Transverse colon (tissue), 4 donors: ENCODE results near the gene KCTD17. TPM values are rescaled to one million over a fixed set of nuclear protein-coding genes. Genes with fewer than 3 reads are reported as not detected.

Experiments used
- DNase-seq: peaks from one replicate; pipeline ENCODE4 v3.0.0-alpha.2; 2019
- H3K27ac ChIP-seq, 4 donors: fragments of 200-600 bp; sonication (generic); 2 replicates each; pipeline ENCODE4 v1.5.1; 2016 to 2018; ENCODE audit warnings: inconsistent platforms in 4 of 4
- H3K27me3 ChIP-seq: fragments of 200-600 bp; sonication (generic); 2 replicates; pipeline ENCODE4 v1.5.1; 2017; ENCODE audit warnings: inconsistent platforms
- H3K36me3 ChIP-seq, 4 donors: fragments of 200-600 bp; sonication (generic); 2 replicates each; pipeline ENCODE4 v1.5.1; 2017 to 2019; ENCODE audit warnings: inconsistent platforms in 4 of 4
- H3K4me1 ChIP-seq, 4 donors: fragments of 200-600 bp; sonication (generic); 2 replicates each; pipeline ENCODE4 v1.5.1; 2017 to 2020; ENCODE audit warnings: inconsistent platforms in 4 of 4
- H3K4me3 ChIP-seq, 4 donors: fragments of 200-600 bp; sonication (generic); 1 replicate in 1 of 4; 2 replicates in 3 of 4; pipeline versions ENCODE4 v1.5.1 to v1.6.1; 2017 to 2019; ENCODE audit warnings: inconsistent platforms in 4 of 4
- H3K9me3 ChIP-seq, 2 donors: fragments of 200-600 bp; sonication (generic); 2 replicates each; pipeline ENCODE4 v1.5.1; 2017 to 2019; ENCODE audit warnings: inconsistent platforms in 2 of 2
- EP300 ChIP-seq: sonication (generic); formaldehyde crosslinking; IDR thresholded peaks from one replicate; pipeline ENCODE4 v1.6.1; 2017; ENCODE audit warnings: antibody characterized with exemption, low read depth
- POLR2A ChIP-seq: fragments of 450-650 bp; IDR thresholded peaks from one replicate; pipeline ENCODE4 v1.6.1; 2016; ENCODE audit warnings: antibody characterized with exemption, mild to moderate bottlenecking, moderate library complexity
- POLR2AphosphoS5 ChIP-seq, 3 donors: sonication (generic); formaldehyde crosslinking; IDR thresholded peaks; one replicate each; pipeline ENCODE4 v1.6.1; 2016; ENCODE audit warnings: antibody characterized with exemption in 3 of 3
- WGBS, 2 donors: methylation state at CpG; one replicate each; pipeline ENCODE4 v1.1.5; 2018; ENCODE audit warnings: low coverage in 1 of 2; 5-methylcytosine and 5-hydroxymethylcytosine counted together
- in situ Hi-C, 4 donors: fragments of 200-750 bp; cut with MboI; loops; one replicate each; pipeline versions ENCODE4 v1.15.0 to v1.15.1; 2017; ENCODE audit warnings: low sequenced_read_pairs in 3 of 4, low pct_ligation_motif_present in 1 of 4, low pct_unique_long_range_greater_than_20kb in 1 of 4
- intact Hi-C: fragments of 100-400 bp; cut with DNase I; formaldehyde crosslinking; loops from one replicate; pipeline ENCODE4 v1.15.1; 2023; ENCODE audit warnings: low total_unique reads
- total RNA-seq, 4 donors: library from RNA; depleted of rRNA; stranded (reverse); fragments of >200 nt; gene quantifications; one replicate each; pipeline ENCODE4 v1.1.0, GENCODE V29; 2016
- TF ChIP-seq, protein P1 (sequence below), 5 experiments: fragments of 200-600 bp in 3 of 5; fragments of 450-650 bp in 2 of 5; sonication (generic) in 3 of 5; IDR thresholded peaks; 1 replicate in 2 of 5; 2 replicates in 3 of 5; pipeline ENCODE4 v1.5.1; 2016 to 2017; ENCODE audit warnings: antibody characterized with exemption in 5 of 5, inconsistent platforms in 3 of 5, mild to moderate bottlenecking in 2 of 5, moderate library complexity in 1 of 5

Gene KCTD17
- total RNA-seq, 4 donors from 2014 or later = 11.2 to 61.3 (median 35.1) TPM

DNA sequence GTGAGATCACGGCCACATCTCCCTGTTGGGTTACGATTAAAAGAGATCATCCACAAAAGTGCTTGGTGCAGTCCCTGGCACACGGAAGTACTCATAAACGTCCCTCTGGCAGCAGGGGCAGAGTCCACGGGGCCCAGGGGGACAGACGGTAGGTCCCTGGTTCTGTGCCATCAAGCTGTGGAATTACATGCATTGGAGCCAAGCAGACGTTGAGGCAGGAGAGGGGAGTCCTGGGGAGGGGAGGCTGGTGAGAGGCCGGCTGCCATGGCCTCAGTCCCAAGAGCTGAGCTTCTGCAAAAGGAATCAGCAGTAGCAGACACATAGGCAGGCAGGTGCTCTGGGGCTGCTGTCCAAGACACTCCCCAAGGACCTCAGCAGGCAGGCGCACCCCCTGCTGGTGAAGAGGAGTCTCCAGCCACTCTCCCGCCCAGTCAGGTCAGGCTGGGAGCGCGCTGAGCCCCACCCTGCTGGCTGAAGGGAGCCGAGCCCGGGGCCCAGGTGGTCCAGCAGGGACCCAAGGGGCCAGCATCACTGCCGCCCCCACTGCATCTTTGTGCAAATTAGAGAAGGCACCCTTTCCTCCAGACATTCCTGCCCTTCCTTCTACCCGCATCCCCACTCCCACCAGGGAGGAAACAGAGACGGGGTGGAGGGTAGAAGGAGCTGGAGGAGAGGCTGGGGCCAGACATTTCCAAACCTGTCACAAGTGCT lies 7.6 kb upstream of the KCTD17 start:
- H3K27ac ChIP-seq = peak overlapping the region; percentile 82 to 88 (median 86)
- H3K9me3 ChIP-seq = no peaks in the 10 kb centered on the region
- peak; percentile 89 for DNase-seq
- in situ Hi-C loops (no loop called here), intact Hi-C loops (no loop called here)
- 37% methylated on average over 17 of the region's 17 CpGs; no CpG with 5 or more reads in 1 of the 2 donors for WGBS, 2 donors
- no peaks in the 10 kb centered on the region for H3K27me3 ChIP-seq
- no peak overlapping the region for H3K4me3 ChIP-seq
- TF ChIP-seq EP300 (no peak), POLR2AphosphoS5 (IDR thresholded peaks at IDR 0.05) (peak in 2 of 3 donors; percentile 42 to 74), POLR2A (peak; percentile 38)
- TF ChIP-seq, protein P1, sequence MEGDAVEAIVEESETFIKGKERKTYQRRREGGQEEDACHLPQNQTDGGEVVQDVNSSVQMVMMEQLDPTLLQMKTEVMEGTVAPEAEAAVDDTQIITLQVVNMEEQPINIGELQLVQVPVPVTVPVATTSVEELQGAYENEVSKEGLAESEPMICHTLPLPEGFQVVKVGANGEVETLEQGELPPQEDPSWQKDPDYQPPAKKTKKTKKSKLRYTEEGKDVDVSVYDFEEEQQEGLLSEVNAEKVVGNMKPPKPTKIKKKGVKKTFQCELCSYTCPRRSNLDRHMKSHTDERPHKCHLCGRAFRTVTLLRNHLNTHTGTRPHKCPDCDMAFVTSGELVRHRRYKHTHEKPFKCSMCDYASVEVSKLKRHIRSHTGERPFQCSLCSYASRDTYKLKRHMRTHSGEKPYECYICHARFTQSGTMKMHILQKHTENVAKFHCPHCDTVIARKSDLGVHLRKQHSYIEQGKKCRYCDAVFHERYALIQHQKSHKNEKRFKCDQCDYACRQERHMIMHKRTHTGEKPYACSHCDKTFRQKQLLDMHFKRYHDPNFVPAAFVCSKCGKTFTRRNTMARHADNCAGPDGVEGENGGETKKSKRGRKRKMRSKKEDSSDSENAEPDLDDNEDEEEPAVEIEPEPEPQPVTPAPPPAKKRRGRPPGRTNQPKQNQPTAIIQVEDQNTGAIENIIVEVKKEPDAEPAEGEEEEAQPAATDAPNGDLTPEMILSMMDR (IDR thresholded peaks at IDR 0.05) = peak; percentile 58 to 96 (median 73)
- no peaks in the 10 kb centered on the region for H3K36me3 ChIP-seq
- H3K4me1 ChIP-seq = peaks cover 8 to 40% (median 28%) of the 10 kb centered on the region in 4 donors

DNA sequence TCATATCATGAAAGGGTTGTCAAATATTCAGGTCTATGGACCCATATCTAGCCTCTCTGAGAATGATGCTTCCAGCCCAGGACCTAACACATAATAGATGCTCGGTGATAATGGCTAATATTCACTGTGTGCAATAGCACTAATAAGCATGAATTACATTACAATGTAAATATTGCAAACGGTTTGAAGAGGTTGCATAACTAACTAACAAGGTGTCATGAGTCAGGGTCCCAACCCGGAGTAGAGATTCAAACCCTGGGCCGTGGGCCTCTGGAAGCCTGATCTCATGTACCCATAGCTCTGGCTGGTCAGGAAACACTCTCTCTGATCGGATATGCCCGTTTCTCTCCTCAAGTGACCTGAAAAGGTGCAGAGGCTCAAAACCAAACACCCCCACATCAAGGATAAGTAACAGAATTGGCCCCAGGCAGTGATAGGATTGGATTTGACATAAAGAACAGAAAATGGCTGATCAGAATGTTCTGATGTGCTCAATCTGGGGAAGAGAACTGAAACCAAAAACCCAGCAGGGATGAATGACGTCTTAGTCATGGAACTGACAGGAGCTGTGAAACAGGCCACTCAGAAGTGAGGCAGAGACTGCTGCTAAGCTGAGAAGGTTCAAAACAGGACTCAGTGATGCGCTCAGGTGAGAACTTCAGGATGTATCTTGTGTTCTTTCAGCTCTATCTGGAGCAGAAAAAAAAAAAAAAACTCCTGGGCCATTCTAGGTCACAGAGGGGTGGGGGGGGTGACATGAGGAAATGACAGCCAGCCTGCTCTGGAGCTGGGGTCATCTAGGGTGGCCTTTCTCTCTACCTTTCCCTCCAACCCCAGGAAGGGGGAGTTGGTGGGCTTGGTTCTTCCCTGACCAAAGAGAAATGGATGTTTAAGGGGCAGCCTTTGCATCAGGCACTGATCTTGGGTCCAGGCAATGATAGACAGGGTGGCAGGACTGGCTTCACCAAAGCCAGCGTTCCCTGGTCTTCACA lies 6.6 kb upstream of the KCTD17 start:
- intact Hi-C loops (no loop called here), in situ Hi-C loops (no loop called here)
- Histone ChIP-seq H3K9me3 (no peaks in the 10 kb centered on the region), H3K27ac (peak overlapping the region; percentile 82 to 88 (median 86)), H3K4me1 (peaks cover 8 to 40% (median 29%) of the 10 kb centered on the region in 4 donors), H3K36me3 (no peaks in the 10 kb centered on the region), H3K4me3 (no peak overlapping the region), H3K27me3 (no peaks in the 10 kb centered on the region)
- 61 to 94% methylated on average over 2 to 9 of the region's 9 CpGs for WGBS, 2 donors
- no peak for DNase-seq
- no peak for TF ChIP-seq EP300
- TF ChIP-seq, protein P1 (IDR thresholded peaks at IDR 0.05) = no peak
- no peak for TF ChIP-seq POLR2AphosphoS5 (IDR thresholded peaks at IDR 0.05)
- TF ChIP-seq POLR2A = no peak

DNA sequence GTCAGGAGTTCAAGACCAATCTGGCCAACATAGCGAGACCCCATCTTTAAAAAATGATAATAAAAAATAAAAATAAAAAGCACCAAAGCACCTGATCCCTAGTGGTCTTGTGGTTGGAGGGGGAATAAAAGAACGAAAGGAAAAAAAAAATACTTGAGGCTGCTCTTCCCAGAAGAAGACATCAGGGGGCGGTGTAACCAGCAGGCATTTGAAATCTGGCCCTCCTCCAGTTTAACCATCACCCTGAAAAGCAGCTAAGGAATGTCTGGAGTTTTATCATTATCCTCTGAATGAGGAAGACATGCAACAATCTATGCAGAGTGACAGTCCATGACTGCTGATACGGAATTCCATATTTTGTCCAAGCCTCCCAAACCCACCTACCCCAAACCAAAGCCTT lies 5.6 kb upstream of the KCTD17 start:
- intact Hi-C loops (no loop called here), in situ Hi-C loops (no loop called here)
- Histone ChIP-seq H3K4me3 (no peak overlapping the region), H3K36me3 (no peaks in the 10 kb centered on the region), H3K27ac (no peak overlapping the region), H3K9me3 (no peaks in the 10 kb centered on the region), H3K4me1 (peaks cover 12 to 41% (median 31%) of the 10 kb centered on the region in 4 donors), H3K27me3 (no peaks in the 10 kb centered on the region)
- DNase-seq = no peak
- WGBS, 2 donors = 39 to 44% methylated on average over 4 of the region's 4 CpGs
- TF ChIP-seq, protein P1 (IDR thresholded peaks at IDR 0.05) = peak; percentile 25 to 51 (median 50)
- TF ChIP-seq POLR2A (no peak), POLR2AphosphoS5 (IDR thresholded peaks at IDR 0.05) (no peak)

DNA sequence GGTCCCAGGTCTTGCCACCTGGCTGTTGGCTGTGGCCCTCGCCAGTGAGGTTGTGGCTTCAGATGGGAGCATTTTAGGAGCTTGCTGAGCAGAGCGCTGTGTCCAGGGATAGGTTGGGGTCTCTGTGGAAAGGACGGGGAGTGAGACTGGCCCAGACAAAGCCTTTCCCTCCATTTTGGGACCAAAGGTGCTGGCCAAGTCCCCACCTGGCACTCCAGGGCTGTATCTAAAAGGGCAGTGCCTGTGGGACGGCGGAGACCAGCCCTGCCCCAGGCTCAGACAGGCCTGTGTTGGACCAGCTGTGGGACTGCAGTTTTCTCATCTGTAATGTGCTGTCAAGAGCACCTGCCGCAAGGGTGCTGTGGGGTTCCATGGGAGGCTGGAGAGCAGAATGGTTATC lies 5.0 kb upstream of the KCTD17 start:
- 93% methylated on average over 5 of the region's 6 CpGs; no CpG with 5 or more reads in 1 of the 2 donors for WGBS, 2 donors
- in situ Hi-C loops (no loop called here), intact Hi-C loops (no loop called here)

More for the DNA sequence above, 5.0 kb upstream of the KCTD17 start:
- Histone ChIP-seq H3K4me1 (peaks cover 13 to 43% (median 35%) of the 10 kb centered on the region in 4 donors), H3K27me3 (no peaks in the 10 kb centered on the region), H3K36me3 (no peaks in the 10 kb centered on the region), H3K27ac (no peak overlapping the region), H3K9me3 (no peaks in the 10 kb centered on the region), H3K4me3 (no peak overlapping the region)
- TF ChIP-seq, protein P1 (IDR thresholded peaks at IDR 0.05) = no peak
- TF ChIP-seq POLR2AphosphoS5 (IDR thresholded peaks at IDR 0.05) (no peak), EP300 (no peak), POLR2A (no peak)
- no peak for DNase-seq
